HFF-Myc (cell line): ENCODE measurements around the gene DPF3.

Experiments used
- DNase-seq: peaks from one replicate; pipeline ENCODE4 v3.0.0-alpha.2; 2011; ENCODE audit warnings: low read depth; ENCODE audit errors: extremely low read depth
- H3K4me3 ChIP-seq: replicated peaks from 2 replicates; pipeline ENCODE4 v1.5.1; 2011; ENCODE audit warnings: low read depth, mild to moderate bottlenecking, control low read depth, low read length
- TF ChIP-seq, protein P1 (sequence below): IDR thresholded peaks from 2 replicates; pipeline ENCODE4 v1.5.1; 2012; ENCODE audit warnings: mild to moderate bottlenecking, low read depth, low read length, control low read depth; ENCODE audit errors: missing control alignments

Gene DPF3

DNA sequence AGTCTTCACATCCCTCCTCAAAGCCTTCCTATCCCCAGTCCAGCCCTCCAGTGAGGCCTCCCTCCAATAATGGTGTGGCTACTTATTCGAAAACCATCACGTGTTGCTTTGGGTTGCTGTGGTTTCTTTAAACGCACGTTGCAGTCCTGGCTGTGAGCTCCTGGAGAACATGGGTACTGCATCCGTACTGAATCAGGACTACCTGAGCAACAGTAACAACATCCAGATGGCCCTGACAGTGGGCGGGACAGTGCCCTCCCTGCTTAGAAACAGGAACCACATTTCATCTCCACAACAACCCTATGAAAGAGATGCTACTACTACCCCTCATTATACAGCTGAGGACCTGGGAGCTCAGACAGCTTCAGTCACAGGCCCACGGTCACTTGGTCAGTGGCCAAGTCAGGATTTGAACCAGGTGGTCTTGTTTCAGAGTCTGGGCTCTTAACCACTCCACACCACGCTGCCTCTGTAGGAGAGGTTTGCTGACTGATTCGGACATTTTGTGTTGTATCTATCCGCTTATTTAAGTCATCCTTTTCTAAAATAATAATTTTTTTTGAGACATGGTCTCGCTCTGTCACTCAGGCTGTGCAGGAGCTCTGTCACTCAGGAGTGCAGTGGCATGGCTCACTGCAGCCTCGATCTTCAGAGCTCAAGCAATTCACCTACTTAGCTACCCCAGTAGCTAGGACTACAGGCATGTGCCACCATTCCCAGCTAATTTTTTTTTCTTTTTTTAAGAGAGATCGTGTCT lies 104.8 kb downstream of the DPF3 start:
- H3K4me3 ChIP-seq = no peak overlapping the region
- TF ChIP-seq, protein P1, sequence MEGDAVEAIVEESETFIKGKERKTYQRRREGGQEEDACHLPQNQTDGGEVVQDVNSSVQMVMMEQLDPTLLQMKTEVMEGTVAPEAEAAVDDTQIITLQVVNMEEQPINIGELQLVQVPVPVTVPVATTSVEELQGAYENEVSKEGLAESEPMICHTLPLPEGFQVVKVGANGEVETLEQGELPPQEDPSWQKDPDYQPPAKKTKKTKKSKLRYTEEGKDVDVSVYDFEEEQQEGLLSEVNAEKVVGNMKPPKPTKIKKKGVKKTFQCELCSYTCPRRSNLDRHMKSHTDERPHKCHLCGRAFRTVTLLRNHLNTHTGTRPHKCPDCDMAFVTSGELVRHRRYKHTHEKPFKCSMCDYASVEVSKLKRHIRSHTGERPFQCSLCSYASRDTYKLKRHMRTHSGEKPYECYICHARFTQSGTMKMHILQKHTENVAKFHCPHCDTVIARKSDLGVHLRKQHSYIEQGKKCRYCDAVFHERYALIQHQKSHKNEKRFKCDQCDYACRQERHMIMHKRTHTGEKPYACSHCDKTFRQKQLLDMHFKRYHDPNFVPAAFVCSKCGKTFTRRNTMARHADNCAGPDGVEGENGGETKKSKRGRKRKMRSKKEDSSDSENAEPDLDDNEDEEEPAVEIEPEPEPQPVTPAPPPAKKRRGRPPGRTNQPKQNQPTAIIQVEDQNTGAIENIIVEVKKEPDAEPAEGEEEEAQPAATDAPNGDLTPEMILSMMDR = no peak
- no peak for DNase-seq

DNA sequence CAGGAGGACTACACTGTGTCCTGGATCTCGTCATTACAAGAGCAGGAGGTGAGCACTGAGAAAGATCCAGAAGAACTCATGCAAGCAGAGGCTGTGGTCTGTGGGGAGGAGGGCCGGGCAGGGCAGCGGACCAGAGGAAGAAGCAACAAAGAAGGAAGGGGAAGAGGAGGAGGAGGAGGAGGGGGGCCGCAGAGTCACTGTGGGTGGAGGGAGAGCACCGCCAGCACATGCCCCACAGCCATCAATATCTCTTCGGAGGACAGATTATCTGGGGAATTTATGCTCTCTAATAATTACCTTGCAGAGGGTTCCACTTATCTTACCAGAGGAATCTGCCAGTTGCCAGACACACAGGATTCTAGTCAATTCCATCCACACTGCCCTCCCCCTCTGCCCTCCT lies 105.6 kb downstream of the DPF3 start:
- DNase-seq = no peak
- TF ChIP-seq, protein P1 = no peak
- no peak overlapping the region for H3K4me3 ChIP-seq

DNA sequence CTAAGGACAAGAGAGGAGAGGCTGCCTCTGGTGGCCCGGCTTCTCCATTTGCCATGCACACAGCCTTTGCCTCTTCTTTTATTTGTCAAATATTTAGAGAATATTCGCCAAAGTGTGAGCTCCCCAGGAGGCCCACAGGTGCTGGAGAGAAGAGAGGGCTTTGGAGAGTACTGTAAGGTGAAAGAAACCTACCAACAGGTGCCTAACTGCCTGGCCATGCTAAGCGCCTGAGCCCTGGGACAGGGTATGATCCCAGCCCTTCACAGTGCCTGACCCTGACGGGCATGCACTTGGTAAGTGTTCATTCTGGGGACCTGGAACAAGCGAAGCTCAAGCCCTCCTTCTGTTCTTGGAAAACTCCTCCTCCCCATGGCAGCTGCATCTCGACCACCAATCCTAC lies 106.1 kb downstream of the DPF3 start:
- TF ChIP-seq, protein P1 = no peak
- no peak for DNase-seq

DNA sequence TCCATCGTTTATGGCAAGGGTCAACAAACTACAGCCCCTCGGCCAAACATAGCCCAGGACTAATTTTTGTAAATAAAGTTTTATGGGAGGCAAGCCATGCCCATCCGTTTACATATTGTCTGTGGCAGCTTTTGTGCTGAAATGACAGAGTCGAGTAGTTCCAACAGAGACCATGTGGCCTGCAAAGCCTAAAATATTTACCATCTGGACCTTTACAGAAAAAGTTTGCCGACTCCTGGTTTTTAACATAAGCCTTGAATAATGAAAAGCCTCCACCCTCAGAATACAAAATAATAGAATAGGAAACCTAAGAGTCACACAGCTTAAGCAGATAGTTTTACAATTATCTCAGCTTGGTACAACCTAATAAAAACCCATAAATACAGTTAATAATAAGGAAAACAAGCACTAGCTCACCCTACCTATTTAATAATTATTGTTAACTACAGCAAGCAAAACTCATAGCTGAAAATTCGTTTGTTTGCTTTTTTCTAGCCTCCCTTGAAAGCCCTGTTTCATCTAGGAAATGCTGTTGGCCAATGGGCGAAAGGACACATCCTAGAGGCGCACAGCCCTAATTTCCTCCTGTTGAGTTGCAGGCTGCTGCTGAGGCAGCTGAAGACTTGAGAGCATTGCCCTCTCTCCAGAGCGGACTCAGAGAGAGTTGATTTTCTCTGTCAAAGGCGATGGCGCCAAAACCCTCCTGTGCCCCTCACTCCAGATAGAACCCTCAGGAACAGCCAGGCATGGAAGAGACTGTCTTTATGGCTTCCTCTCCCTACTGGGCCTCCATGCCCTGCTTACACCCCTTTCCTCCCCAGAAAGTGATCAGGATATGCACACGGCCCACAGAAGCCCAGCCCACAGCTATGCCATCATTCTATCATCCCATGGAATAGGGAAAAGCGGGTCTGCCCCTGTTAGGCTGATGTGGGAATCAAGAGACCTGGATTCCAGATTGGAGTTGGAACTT lies 107.2 kb downstream of the DPF3 start:
- TF ChIP-seq, protein P1 = no peak
- DNase-seq = no peak
- H3K4me3 ChIP-seq = no peak overlapping the region

More for the DNA sequence above, 106.1 kb downstream of the DPF3 start:
- H3K4me3 ChIP-seq = no peak overlapping the region

DNA sequence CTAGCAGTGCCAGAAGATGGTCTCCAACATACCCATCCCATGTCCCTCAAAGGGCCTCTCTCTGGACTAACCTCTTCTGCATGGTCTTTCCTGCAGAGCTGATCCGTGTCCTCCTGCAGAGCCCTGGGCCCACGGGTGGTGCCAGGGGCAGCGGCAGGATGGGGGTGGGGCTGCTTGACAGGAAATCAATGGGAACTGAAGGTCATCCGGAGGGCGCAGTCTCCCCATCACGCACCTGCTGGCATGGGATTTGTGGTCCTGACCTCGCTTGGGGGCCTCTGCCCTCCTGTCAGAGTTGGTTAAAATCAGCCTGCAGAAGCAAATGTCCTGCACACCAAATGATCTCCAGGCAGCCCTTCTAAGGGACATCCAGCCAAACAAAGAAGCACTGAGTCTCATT lies 110.2 kb downstream of the DPF3 start:
- DNase-seq = no peak
- no peak overlapping the region for H3K4me3 ChIP-seq
- TF ChIP-seq, protein P1 = no peak

DNA sequence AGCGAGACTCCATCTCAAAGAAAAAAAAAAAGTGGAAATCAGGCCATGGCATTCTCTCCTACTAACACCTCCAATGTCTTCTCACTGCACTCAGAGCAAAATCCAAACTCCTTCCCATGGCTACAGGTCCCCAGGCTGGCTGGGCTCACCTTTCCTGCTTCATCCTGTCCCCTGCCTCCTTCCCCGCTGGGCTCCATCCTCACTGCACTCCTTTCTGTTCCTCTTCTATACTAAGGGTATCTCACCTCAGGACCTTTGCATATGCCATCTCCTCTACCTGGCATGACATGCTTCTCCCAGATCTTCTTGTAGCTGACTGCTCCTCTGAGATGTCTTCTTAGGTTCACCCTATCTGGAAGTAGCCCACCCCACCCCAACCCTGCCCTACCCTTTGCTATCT lies 111.1 kb downstream of the DPF3 start:
- H3K4me3 ChIP-seq = no peak overlapping the region
- DNase-seq = no peak
- TF ChIP-seq, protein P1 = no peak
